GM21619 (cell line): ENCODE data around the gene ADAMTS17.
"Not testable (repeated sequence)": the region's sequence is repeated elsewhere in the genome, so short reads cannot be mapped to it uniquely, and the experiment has no call there.

Experiments
- ATAC-seq: cut with Tn5 transposase; IDR thresholded peaks from one replicate; pipeline ENCODE4 v1.9.1; 2021; ENCODE audit not compliant: unreplicated experiment

ADAMTS17 gene

GRCh38 chr15:100095541-100096247 is 246.1 kb downstream of the ADAMTS17 start:
- ATAC-seq = no peak

GRCh38 chr15:100094127-100094510 is 247.7 kb downstream of the ADAMTS17 start:
- ATAC-seq = no peak

- ATAC-seq = no peak
These were observed 248.3 kb downstream of the ADAMTS17 start for GRCh38 chr15:100093211-100094126.

GRCh38 chr15:100092034-100092433 is 249.7 kb downstream of the ADAMTS17 start:
- ATAC-seq = no peak

GRCh38 chr15:100090411-100090810 is 251.4 kb downstream of the ADAMTS17 start:
- ATAC-seq = no peak

GRCh38 chr15:100084042-100084821 is 257.5 kb downstream of the ADAMTS17 start:
- ATAC-seq = not testable (repeated sequence)

- ATAC-seq = no peak
These were observed 258.2 kb downstream of the ADAMTS17 start for GRCh38 chr15:100083572-100083971.

- no peak for ATAC-seq
These were observed 258.9 kb downstream of the ADAMTS17 start for GRCh38 chr15:100082761-100083402.

GRCh38 chr15:100081454-100081853 is 260.3 kb downstream of the ADAMTS17 start:
- no peak for ATAC-seq

- ATAC-seq = no peak
These were observed 263.1 kb downstream of the ADAMTS17 start for GRCh38 chr15:100078511-100079220.

- ATAC-seq = no peak
These were observed 266.5 kb downstream of the ADAMTS17 start for GRCh38 chr15:100075229-100075628.

- ATAC-seq = no peak
These were observed 267.8 kb downstream of the ADAMTS17 start for GRCh38 chr15:100073982-100074381.

GRCh38 chr15:100066521-100067280 is 275.1 kb downstream of the ADAMTS17 start:
- ATAC-seq = not testable (repeated sequence)

- ATAC-seq = no peak
These were observed 279.8 kb downstream of the ADAMTS17 start for GRCh38 chr15:100061944-100062343.

GRCh38 chr15:100060276-100060926 is 281.4 kb downstream of the ADAMTS17 start:
- ATAC-seq = no peak

GRCh38 chr15:100059521-100059920 is 282.3 kb downstream of the ADAMTS17 start:
- ATAC-seq = no peak

- no peak for ATAC-seq
These were observed 282.7 kb downstream of the ADAMTS17 start for GRCh38 chr15:100059094-100059493.

GRCh38 chr15:100058458-100058857 is 283.3 kb downstream of the ADAMTS17 start:
- no peak for ATAC-seq

- ATAC-seq = no peak
These were observed 284.5 kb downstream of the ADAMTS17 start for GRCh38 chr15:100057281-100057680.
